Endothelial cell of umbilical vein (primary cell): ENCODE results near the gene VPS4A. TPM values are rescaled to one million over a fixed set of nuclear protein-coding genes. Genes with fewer than 3 reads are reported as not detected.

Source experiments
- BruUV-seq: library from RNA; stranded (reverse); fragments of 400-500 nt; replicated peaks from 2 replicates; lab custom pipeline; 2021; lab: Mats Ljungman, UMichigan
- CTCF ChIA-PET: fragments of 300-600, 350-600 bp; sonication (Branson Sonifier 250); formaldehyde crosslinking; loops from one replicate; lab custom pipeline; 2021; ENCODE audit warnings: antibody characterized with exemption, inconsistent platforms; lab: Charles Lee
- POLR2A ChIA-PET: fragments of 300-600, 350-600 bp; sonication (Branson Sonifier 250); formaldehyde crosslinking; loops from one replicate; lab custom pipeline; 2021; ENCODE audit warnings: antibody characterized with exemption, inconsistent platforms; lab: Charles Lee
- DNase-seq: peaks from one replicate; pipeline ENCODE4 v3.0.0-alpha.2; 2011; ENCODE audit warnings: low read depth, low spot score
- FAIRE-seq: peaks from 2 replicates; lab custom pipeline; 2011; peaks lifted over from hg19 to GRCh38; lab: Jason Lieb, UNC
- H2AFZ ChIP-seq: 2 replicates; pipeline ENCODE4 v1.6.0; 2012; ENCODE audit warnings: low read depth, low read length, control low read depth, inconsistent platforms
- H3K27ac ChIP-seq: 2 replicates; pipeline ENCODE4 v1.5.1; 2011; ENCODE audit warnings: low read depth, mild to moderate bottlenecking, control low read depth, low read length, moderate library complexity; ENCODE audit not compliant: insufficient read depth
- H3K27me3 ChIP-seq, 2 experiments: 2 replicates each; pipeline versions ENCODE4 v1.6.0 to v1.6.1; 2011; ENCODE audit warnings: low read length in 2 of 2, mixed read lengths in 1 of 2; ENCODE audit not compliant: control insufficient read depth in 2 of 2, insufficient read depth in 2 of 2
- H3K36me3 ChIP-seq, 2 experiments: 2 replicates in 1 of 2; 3 replicates in 1 of 2; pipeline ENCODE4 v1.5.1; 2011; ENCODE audit warnings: low read length in 2 of 2, mild to moderate bottlenecking in 1 of 2, moderate library complexity in 1 of 2; ENCODE audit not compliant: control insufficient read depth in 2 of 2, insufficient read depth in 2 of 2; ENCODE audit errors: extremely low read depth in 1 of 2
- H3K4me1 ChIP-seq: 3 replicates; pipeline ENCODE4 v1.5.1; 2011; ENCODE audit warnings: mild to moderate bottlenecking, low read length; ENCODE audit not compliant: control insufficient read depth, insufficient read depth; ENCODE audit errors: extremely low read depth
- H3K4me2 ChIP-seq: 2 replicates; pipeline ENCODE4 v1.6.1; 2011; ENCODE audit warnings: low read length, control low read depth, mixed read lengths; ENCODE audit not compliant: insufficient read depth
- H3K4me3 ChIP-seq, 3 experiments: fragments of 200-600 bp in 1 of 3; sonication (generic), shearing (Covaris generic) in 1 of 3; replicated peaks in 1 of 3; 2 replicates each; pipeline ENCODE4 v1.5.1; 2011 to 2016; ENCODE audit warnings: control low read depth in 3 of 3, low read length in 3 of 3, mild to moderate bottlenecking in 2 of 3, inconsistent platforms in 1 of 3, low read depth in 1 of 3, moderate library complexity in 1 of 3; ENCODE audit not compliant: insufficient read depth in 1 of 3
- H3K79me2 ChIP-seq: 2 replicates; pipeline ENCODE4 v1.6.0; 2012; ENCODE audit warnings: low read length, inconsistent platforms; ENCODE audit not compliant: control insufficient read depth, insufficient read depth
- H3K9ac ChIP-seq: replicated peaks from 2 replicates; pipeline ENCODE3; 2011; ENCODE audit warnings: low read length, control low read depth; ENCODE audit not compliant: insufficient read depth; ENCODE audit errors: extremely low read depth
- H3K9me1 ChIP-seq: replicated peaks from 3 replicates; pipeline ENCODE4 v1.6.0; 2011; ENCODE audit warnings: mild to moderate bottlenecking, low read length; ENCODE audit not compliant: control insufficient read depth, insufficient read depth; ENCODE audit errors: extremely low read depth
- H3K9me3 ChIP-seq: replicated peaks from 2 replicates; pipeline ENCODE4 v1.5.1; 2012; ENCODE audit warnings: low read length, inconsistent platforms; ENCODE audit not compliant: control insufficient read depth, insufficient read depth
- H4K20me1 ChIP-seq: replicated peaks from 2 replicates; pipeline ENCODE3; 2011; ENCODE audit warnings: mild to moderate bottlenecking, low read length; ENCODE audit not compliant: control insufficient read depth, insufficient read depth; ENCODE audit errors: extremely low read depth
- CTCF ChIP-seq, 2 donors: IDR thresholded peaks; 1 replicate in 1 of 2; 2 replicates in 1 of 2; pipeline ENCODE4 v1.5.1; 2011; ENCODE audit warnings: low read length in 2 of 2, mild to moderate bottlenecking in 2 of 2, moderate library complexity in 2 of 2, control low read depth in 1 of 2, inconsistent platforms in 1 of 2, low read depth in 1 of 2; ENCODE audit not compliant: insufficient read depth in 1 of 2; ENCODE audit errors: extremely low read depth in 1 of 2
- EZH2 ChIP-seq: IDR thresholded peaks from 2 replicates; pipeline ENCODE4 v1.6.1; 2012; ENCODE audit warnings: borderline replicate concordance, low read depth, mild to moderate bottlenecking, moderate library complexity, low read length, inconsistent platforms; ENCODE audit not compliant: severe bottlenecking
- FOS ChIP-seq: IDR thresholded peaks from 2 replicates; pipeline ENCODE4 v1.6.1; 2011; ENCODE audit warnings: mild to moderate bottlenecking, low read length, moderate library complexity, borderline replicate concordance; ENCODE audit not compliant: insufficient read depth
- GATA2 ChIP-seq: IDR thresholded peaks from 2 replicates; pipeline ENCODE4 v1.7.0; 2011; ENCODE audit warnings: low read depth, mild to moderate bottlenecking, moderate library complexity, mixed read lengths, low read length; ENCODE audit not compliant: insufficient read length, insufficient read depth
- JUN ChIP-seq: IDR thresholded peaks from 2 replicates; pipeline ENCODE4 v1.6.1; 2011; ENCODE audit warnings: borderline replicate concordance, low read depth; ENCODE audit not compliant: insufficient read length, insufficient read depth
- MYC ChIP-seq: IDR thresholded peaks from one replicate; pipeline ENCODE4 v1.6.1; 2011; ENCODE audit warnings: mild to moderate bottlenecking, low read depth, low read length
- POLR2A ChIP-seq: IDR thresholded peaks from 2 replicates; pipeline ENCODE4 v1.6.1; 2012; ENCODE audit warnings: low read depth, mild to moderate bottlenecking, control low read depth, low read length
- POLR2AphosphoS5 ChIP-seq: IDR thresholded peaks from 2 replicates; pipeline ENCODE4 v1.6.1; 2012; ENCODE audit warnings: low read depth, mild to moderate bottlenecking, control low read depth, low read length, moderate library complexity; ENCODE audit not compliant: insufficient read depth
- dilution Hi-C: fragments of 300-500 bp; cut with MboI; formaldehyde crosslinking; loops from one replicate; pipeline ENCODE4 v1.15.0; 2019; ENCODE audit warnings: low sequenced_read_pairs; ENCODE audit not compliant: extremely low pct_ligation_motif_present
- intact Hi-C: fragments of 100-400 bp; cut with micrococcal nuclease; formaldehyde crosslinking; loops from one replicate; pipeline ENCODE4 v1.10.0; 2022
- polyA plus RNA-seq, 4 experiments: library from polyadenylated mRNA; depleted of rRNA in 3 of 4; stranded (reverse) in 3 of 4; unstranded in 1 of 4; fragments of >200 nt; gene quantifications; 2 replicates each; pipeline versions ENCODE4 v1.2.1 to v1.2.3, GENCODE V29; 2011 to 2012; ENCODE audit warnings: missing spikeins in 1 of 4
- total RNA-seq: library from RNA; stranded (reverse); gene quantifications from 2 replicates; pipeline ENCODE4 v1.2.3, GENCODE V29; 2021
- TF ChIP-seq, protein P1 (sequence below): IDR thresholded peaks from 2 replicates; pipeline ENCODE4 v1.6.1; 2011; ENCODE audit not compliant: insufficient read depth, insufficient read length

VPS4A gene
- total and polyA plus RNA-seq, 2 donors (not counting 3 experiments of a cell fraction or from before 2014, with no cell fraction given), result 22.3 to 34.8 TPM

DNA sequence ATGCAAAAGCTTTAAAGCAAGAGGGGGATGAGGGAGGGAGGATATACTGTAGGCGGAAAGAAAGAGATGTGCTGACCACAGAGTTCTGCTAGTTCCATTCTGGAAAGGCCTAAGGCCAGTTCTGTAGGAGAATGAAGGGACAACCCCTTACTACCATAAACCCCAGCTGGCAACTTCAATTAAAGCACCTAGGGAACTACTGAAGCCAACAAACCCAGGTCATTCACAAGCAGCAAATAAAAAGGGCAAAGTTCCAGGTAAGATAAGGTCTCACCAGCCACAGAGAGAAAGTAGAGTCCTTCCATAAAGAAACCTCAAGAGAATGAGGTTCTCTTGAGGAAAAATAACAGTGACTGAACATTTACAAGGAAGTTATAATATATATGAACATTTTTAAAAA is 61.9 kb downstream of the VPS4A start:
- dilution Hi-C loops (no loop called here), intact Hi-C loops (no loop called here)
- Histone ChIP-seq H3K4me1 (peaks cover 8% of the 10 kb centered on the region), H3K9me1 (no peaks in the 10 kb centered on the region), H3K27ac (no peak overlapping the region), H2AFZ (no peak overlapping the region), H3K36me3 (peaks cover 2 to 9% of the 10 kb centered on the region in 2 experiments), H3K9me3 (no peaks in the 10 kb centered on the region), H3K9ac (no peak overlapping the region), H3K4me3 (no peak overlapping the region), H3K79me2 (no peaks in the 10 kb centered on the region), H4K20me1 (no peaks in the 10 kb centered on the region), H3K27me3 (no peaks in the 10 kb centered on the region), H3K4me2 (no peak overlapping the region)
- TF ChIP-seq POLR2AphosphoS5, result no peak
- no peak for TF ChIP-seq EZH2
- TF ChIP-seq, protein P1, sequence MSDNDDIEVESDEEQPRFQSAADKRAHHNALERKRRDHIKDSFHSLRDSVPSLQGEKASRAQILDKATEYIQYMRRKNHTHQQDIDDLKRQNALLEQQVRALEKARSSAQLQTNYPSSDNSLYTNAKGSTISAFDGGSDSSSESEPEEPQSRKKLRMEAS, result no peak
- no peak for TF ChIP-seq MYC
- TF ChIP-seq POLR2A, result no peak
- TF ChIP-seq FOS, result no peak
- TF ChIP-seq JUN, result no peak
- no peak for TF ChIP-seq GATA2
- TF ChIP-seq CTCF (IDR thresholded peaks at IDR 0.05; ENCODE audit: extremely low read depth in 1 of 2, insufficient read depth in 1 of 2, low read depth in 1 of 2, low read length in 2 of 2), result no peak
- DNase-seq (no peak), FAIRE-seq (no peak)
- CTCF ChIA-PET, result interaction anchor here (0.9 to 1.4 kb wide), 2 partner anchors 9 to 23 kb away, joined by 3 to 4 read pairs; no protein-coding TSS in a partner anchor
- no TSS peak for BruUV-seq
- POLR2A ChIA-PET, result no interaction called here

Other genes starting within 250 kb of the VPS4A start
- 1.8 TPM in 2 replicates for gene HAS3, start 205.7 kb upstream of the VPS4A start, total RNA-seq
- gene HAS3, start 205.7 kb upstream of the VPS4A start, polyA plus RNA-seq, result 1.5 and 2.3 TPM in 2 replicates
- 131 and 139 TPM in 2 replicates for gene CHTF8, start 178.8 kb upstream of the VPS4A start, total RNA-seq
- gene CHTF8, start 178.8 kb upstream of the VPS4A start, polyA plus RNA-seq, result 118 and 128 TPM in 2 replicates
- gene UTP4, start 178.7 kb upstream of the VPS4A start, total RNA-seq, result 56.1 and 60.2 TPM in 2 replicates
- gene UTP4, start 178.7 kb upstream of the VPS4A start, polyA plus RNA-seq, result 59.5 and 67.2 TPM in 2 replicates
- 73.7 and 76.2 TPM in 2 replicates for gene SNTB2, start 124.2 kb upstream of the VPS4A start, total RNA-seq
- 19.4 and 24.9 TPM in 2 replicates for gene SNTB2, start 124.2 kb upstream of the VPS4A start, polyA plus RNA-seq
- gene PDF, start 19.2 kb downstream of the VPS4A start, total RNA-seq, result 13.3 and 16.7 TPM in 2 replicates
- gene PDF, start 19.2 kb downstream of the VPS4A start, polyA plus RNA-seq, result 12.1 and 13.1 TPM in 2 replicates
- 25.1 and 31.6 TPM in 2 replicates for gene COG8, start 28.2 kb downstream of the VPS4A start, total RNA-seq
- 29.0 and 33.2 TPM in 2 replicates for gene COG8, start 28.2 kb downstream of the VPS4A start, polyA plus RNA-seq
- gene NIP7, start 28.4 kb downstream of the VPS4A start, total RNA-seq, result 40.9 and 46.8 TPM in 2 replicates
- gene NIP7, start 28.4 kb downstream of the VPS4A start, polyA plus RNA-seq, result 8.1 and 8.8 TPM in 2 replicates
- gene TMED6, start 40.4 kb downstream of the VPS4A start, total RNA-seq, result 0.37 and 1.2 TPM in 2 replicates
- not detected in 2 replicates for gene TMED6, start 40.4 kb downstream of the VPS4A start, polyA plus RNA-seq
- 32.8 and 36.0 TPM in 2 replicates for gene TERF2, start 74.7 kb downstream of the VPS4A start, total RNA-seq
- gene TERF2, start 74.7 kb downstream of the VPS4A start, polyA plus RNA-seq, result 11.9 and 13.9 TPM in 2 replicates
- gene CYB5B, start 113.3 kb downstream of the VPS4A start, total RNA-seq, result 169 and 176 TPM in 2 replicates
- gene CYB5B, start 113.3 kb downstream of the VPS4A start, polyA plus RNA-seq, result 173 and 175 TPM in 2 replicates